Stimulated activated CD8-positive, alpha-beta memory T cell treated with anti-CD3 and anti-CD28 coated beads, Interleukin-12 subunit alpha, Interleukin-12 subunit beta, amount 100 ng/mL, for 24 hours (primary cell): ENCODE measurements around the gene RAB6B.

ENCODE experiments used
- DNase-seq: peaks from one replicate; pipeline ENCODE4 v3.0.0-alpha.2; 2020; ENCODE audit errors: extremely low read depth

The RAB6B gene

DNA sequence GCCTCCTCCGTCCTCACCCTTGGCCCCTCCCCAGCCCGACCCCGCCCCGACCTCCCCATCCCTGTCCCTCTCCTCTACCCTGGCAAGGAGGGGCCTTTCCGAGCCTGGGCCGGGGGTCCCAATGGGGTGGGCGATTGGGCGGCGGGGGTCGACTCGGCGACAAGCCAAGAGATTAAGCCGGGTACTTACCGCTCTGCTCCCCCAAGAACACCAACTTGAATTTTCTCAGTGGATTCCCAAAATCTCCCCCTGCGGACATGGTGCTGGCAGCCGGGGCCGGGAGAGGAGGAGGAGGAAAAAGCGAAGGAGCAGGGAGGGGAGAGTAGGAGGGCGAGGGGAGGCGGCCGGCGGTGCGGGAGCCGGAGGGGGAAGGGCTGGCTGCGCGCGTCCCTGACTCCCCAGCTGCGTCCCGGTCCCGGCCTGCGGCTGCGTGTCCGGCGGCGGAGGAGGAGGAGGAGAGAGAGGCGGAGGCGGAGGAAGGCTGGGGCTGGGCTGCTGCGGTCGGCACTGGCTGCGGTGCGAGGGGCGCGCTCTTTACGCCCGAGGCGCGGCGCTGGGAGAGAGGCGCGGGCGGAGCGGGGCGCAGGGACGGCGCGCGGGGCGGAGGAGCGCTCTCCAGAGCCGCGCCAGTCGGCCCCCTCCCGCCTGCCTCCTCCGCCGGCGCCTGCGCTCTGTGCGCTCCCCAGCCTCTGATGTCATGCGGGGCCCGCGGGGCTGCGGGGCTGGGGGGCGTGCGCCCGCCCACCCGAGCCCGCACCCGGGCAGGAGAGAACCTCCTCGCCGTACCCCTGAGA, at the start of gene RAB6B:
Gene RAB6B, minus strand, starts transcription at position 675 of the 794 bp plus-strand sequence. Its CDS starts 416 bp downstream, at position 259.
- DNase-seq, result no peak

DNA sequence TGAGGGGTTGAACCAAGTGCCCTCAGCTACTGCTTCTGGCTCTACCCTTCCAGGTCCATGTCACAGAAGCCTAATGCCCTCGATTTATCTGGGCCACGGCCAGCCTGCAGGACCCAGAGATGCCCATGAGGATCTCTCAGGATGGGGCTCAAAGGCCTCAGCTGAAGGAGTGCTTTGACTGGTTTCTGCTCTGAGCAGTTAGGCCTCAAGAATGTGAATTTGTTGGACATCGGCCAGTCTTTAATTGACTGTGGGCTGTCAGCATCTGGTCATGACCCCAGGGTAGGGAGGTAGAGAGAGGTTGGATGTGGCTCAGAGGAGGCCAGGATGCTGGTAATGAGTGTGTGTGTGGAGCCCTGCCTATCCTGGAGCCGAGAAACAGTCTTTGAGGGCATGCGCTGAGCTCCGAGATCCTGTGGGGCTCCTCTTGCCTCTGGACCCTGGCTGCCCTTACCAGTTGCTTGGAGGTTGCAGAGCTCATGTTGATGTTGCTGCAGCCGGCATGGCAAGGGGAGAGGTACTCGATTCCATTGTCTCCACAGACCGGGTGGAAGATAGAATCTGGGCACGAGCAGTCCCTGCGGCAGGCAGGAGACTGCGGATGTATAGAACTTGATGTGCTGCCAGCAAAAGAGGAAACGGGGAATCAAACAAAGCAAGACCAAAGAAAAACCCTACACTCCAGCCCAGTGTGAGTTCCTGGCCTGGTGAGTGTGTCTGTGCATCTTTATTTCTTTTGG, 49.1 kb upstream of the RAB6B start:
- DNase-seq, result no peak

DNA sequence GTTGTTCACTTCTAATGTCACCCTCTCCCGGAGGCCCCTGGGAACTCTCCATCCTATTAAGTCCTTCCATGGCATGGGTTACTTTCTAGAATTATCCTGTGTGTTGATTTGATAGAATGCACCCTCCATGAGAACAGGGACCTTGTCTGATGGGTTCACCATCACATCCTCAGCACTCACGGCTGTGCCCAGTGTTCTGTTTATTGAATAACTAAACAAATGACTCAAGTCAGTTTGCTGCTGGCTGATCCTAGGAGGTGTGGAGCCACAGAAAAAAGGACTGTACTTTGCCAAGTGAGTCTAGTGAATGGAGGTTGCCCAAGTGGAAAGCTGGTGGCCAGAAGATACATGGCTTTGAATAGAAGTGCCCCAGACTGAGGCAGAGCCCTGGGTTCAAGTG, 48.5 kb upstream of the RAB6B start:
- no peak for DNase-seq

DNA sequence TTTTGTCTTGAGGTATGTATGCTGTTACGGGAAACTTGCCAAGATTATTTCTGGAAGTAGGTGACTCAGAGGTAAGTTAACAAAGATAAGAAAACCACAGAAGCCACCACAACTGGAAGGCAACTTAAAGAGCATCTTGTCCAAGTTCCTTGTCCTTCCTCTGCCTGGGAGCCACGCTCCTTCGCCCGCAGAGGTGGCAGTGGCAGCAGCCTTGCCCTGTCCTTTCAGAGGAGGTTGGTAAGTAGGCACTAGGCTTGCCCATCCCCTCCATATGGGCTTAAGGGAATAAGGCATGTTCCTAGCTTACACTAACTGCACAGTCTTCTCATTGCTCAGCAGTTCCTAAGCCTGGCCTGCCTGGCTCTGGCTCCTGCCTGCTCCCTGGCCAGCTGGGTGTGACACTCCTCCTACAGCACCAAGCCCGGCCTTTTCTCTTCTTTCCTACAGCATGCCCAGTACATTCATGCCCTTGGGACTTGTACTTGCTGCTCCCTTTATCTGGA, 48.0 kb upstream of the RAB6B start:
- DNase-seq, result no peak

DNA sequence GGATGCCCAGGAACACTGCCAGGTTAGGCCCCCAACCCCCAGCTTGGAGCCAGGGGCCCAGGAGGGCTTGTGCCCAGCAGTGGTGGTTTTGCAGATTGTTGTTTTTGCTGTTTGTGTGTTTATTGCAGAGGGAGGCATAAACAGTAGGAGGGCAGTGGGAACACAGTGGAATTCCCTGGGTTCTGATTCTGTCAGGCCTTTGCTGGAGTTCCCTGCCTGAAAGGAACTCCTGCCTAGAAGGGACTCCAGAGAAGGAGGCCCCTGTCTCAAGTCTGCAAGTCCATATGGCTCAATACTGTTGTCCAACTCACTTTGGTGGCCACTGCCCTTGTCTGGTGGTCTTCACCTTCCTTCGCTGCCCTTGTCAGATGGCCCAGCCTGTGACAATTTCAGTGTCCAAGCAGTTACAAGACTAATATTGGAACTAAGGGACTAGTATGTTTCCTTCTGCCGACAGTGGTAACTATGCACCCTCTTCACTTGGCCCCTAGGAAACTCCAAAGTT, 47.4 kb upstream of the RAB6B start:
- DNase-seq, result no peak

DNA sequence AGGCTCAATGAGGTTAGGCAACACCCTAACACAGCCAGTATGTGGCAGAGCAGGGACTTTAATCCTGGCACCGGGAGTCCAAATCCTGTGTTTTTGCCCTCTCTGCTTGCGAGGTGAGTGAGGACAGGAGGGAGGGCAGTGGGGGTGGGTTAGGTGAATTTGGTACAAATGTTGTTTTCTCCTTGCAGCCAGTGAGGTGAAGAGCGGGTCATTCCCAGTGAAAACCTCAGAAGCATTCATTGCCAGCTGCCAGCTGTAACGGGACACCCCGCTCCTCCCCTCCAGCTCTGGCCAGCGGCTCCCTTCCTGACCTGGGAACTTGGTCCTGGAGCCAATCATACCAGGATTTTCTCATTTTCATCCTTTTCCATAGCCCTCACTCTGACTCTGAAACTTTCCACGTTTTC, 45.7 kb upstream of the RAB6B start:
- DNase-seq, result no peak

DNA sequence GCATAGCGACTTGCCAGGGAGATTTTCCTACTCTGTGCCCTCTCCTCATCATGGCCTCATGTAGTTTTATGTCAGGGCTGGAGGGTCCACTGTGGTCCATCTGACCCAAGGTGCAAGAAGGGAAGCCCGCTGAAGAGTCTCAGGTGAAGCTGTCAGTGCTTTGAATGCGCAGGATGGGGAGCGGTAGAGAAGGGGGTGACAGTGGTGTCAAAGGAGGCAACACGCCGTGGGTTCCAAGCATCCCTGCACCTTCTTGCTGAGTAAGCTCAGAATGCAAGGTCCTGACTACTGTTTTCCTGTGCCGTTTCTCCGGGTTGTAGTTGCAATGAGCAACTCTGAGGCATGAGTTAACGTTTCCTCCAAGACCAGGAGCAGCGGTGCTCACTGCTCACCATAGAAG, 44.9 kb upstream of the RAB6B start:
- DNase-seq, result no peak

DNA sequence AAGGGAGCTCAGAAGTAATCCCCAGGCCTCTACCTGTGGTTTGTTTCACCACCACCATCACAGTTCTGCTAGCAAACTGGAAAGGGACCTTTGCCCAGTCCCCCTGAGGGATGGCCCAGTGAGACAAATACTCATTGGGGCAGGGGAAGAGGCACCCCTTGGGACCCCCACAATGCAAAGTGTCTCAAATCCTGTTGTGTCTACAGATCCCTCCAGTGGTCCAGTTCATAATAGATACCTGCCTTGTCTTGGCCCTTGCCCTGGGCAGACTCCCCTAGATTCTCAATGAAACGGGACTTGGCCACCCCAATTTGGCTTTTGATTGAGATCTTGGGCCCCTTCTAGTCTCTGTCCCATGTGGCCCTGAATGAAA, 43.8 kb upstream of the RAB6B start:
- DNase-seq, result no peak

DNA sequence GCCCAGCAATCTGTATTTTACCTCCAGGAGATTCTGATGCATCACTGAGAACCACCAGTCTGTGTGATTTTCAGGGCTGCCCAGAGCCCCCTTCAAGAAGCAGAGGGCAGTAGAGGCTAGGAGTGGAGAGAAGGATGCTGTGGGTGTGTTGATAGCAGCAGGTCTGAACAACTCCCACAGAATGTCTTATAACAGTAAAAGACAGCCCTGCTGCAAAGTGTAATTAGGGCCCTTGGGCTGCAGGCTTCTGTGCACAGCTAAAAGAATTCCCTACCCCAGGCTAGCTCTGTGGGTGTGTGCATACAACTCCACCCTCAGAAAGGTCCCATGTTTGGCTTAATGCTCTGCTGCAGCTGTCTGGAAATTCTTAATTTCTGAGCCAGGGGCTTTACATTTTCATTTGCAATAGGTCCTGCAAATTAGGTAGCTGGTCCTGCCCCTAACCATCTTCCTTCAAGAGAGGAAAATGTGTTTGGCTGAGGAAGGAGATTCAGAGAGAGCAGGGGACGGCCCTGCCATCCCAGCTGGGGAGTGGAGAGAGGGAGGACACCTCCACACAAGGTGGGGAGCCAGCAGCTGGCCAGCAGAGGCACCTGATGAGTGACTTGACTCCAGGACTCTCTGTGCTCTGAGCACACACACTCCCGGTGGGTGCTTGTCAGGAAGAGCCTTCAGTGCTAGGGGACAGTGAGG, 43.2 kb upstream of the RAB6B start:
- DNase-seq, result no peak

DNA sequence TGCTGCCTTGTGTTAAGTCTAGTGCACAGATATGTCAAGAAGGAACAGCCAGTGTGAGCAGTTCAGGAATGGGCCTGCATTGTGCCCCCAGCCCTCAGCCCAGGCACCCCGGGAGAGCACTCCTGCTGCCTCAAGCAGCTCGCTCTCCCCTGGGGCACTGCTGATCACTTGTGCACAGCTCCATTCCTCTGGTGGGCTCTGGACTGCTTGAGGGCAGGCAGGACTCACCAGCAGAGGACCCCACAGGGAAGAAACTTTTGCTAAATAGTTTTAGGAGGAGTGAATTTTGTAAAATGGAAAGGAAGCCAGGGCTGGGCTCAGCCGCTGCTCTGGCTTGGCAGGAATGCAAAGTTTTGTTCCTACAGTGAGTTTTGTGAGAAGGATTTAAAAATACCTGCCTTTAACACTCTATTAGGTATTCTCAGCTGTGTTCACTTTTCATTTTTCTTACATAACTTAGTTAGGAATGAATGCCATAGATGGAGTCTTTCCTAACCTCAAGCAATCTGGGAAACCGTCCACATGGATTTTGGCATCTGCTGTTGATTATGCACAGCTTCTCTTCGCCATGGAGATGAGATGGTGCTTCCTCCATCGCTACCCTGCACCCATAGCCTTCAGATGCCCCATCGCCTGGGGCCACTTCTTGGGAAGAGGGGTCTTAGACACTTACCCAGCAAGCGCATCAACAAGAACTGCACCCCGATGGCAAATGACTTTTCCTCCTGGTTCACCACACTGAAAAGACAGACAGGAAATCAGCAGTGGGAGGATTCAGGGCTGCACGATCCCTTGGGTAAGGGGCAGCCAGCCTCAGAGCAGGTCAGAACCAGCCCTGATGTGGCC, 42.3 kb upstream of the RAB6B start:
- DNase-seq, result no peak

DNA sequence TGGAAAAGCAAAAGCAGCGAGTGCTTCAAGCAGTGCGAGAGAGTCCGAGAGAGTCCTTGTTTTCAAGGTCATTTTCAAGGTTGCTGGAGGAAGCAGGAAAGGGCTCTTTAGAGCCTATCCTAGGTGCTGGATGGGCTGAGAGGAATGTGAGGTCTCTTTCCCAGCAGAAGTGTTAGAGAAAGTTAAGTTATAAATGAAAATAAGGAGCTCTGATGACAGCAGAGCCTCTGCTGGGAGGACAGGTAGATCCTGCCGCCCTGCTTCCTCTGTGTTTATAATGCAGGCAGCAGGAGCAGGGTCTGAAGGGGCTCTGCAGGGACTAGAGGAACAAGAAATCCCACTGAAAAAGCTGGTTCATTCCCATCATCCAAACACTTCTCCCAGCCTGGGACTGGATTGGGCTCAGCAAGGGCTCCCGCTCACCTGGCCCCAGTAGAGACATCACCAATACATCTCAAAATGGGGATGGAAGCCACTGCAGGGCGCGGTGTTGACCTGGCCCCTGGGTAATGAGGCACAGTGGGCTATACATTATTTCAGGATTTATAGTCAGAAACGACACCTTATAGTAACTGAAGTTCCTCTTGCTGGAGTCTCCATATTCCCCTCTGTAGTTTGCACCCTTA, 41.5 kb upstream of the RAB6B start:
- no peak for DNase-seq

DNA sequence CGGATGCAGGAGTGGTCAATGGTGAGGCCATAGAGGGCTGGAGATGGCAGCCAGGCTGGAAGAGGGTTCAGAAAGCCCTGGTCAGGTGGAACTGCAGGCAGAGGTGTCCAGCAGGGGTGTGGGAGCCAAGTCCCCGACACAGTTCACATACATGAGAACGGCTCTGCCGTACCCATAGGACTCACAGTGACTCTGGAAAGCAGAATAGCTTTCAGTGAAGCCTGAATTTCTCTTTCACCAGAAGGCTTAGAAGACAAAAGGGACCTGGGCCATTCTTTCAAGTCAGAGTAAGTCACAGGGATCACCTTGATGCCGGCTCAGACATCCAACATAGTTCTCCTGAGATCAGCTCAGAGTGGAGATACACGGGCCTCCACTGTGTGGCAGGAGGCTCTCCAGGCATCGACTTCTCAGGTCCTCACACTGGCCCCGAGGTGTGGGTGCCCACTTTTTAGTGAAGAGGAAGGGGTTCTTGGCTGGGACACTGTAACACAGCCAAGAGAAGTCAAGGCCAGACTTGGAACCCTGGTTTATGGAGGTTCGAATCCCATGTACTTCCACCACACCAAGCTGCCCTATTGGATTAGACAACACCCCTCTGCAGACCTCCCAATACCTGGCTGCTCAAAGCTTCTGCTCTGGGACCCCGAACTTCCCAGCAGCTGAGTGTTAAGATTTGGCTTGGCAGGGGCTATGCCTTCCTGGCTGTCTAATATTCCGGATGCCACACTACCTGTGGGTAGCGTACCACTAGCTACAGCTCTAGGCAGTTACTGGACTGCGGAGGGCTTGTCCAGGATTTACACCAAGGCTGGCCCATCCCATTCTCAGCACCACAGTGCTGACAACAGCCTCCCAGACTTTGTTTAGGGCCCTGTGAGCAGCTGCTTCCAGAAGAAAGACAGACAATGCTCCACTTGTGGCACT, 40.4 kb upstream of the RAB6B start:
- DNase-seq, result no peak

DNA sequence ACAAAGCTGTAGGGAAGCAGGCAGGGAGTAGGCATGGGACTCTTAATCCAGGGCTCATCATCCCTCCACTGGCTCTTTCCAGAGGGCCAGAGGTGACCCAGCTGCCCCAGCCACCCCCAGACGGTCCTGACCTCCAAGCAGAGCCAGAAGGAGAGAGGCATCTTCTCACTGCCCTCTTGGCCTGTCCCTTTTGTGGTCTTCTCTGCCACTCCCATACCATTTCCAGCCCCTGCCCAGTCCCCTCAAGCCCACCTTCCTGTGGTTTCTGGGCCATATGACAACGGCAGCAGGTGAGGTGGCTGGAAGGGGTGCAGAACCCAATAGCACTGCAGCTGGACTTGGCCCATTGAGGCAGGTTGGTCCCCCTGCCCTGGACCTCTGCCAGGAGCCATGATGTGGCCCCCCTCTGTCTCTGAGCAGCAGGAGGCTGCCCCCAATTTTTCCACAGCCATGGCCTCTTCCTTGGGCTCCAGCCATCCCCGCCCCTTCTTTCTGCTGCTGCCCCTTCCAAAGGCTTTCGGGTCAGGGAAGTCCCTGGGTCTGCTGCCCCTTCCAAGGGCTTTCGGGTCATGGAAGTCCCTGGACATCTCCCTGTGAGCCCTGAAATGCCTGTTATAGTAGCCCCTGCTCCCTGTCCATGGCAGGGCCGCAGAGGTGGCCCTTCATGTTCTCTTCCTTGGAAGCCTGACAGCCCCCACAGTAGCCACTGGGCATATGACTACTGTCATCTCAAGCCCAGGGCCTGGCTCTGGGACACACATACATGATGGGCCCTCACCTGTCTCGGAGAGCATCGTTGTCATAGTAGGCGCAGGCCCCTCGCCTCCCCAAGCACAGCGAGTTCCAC, 39.5 kb upstream of the RAB6B start:
- DNase-seq, result no peak

DNA sequence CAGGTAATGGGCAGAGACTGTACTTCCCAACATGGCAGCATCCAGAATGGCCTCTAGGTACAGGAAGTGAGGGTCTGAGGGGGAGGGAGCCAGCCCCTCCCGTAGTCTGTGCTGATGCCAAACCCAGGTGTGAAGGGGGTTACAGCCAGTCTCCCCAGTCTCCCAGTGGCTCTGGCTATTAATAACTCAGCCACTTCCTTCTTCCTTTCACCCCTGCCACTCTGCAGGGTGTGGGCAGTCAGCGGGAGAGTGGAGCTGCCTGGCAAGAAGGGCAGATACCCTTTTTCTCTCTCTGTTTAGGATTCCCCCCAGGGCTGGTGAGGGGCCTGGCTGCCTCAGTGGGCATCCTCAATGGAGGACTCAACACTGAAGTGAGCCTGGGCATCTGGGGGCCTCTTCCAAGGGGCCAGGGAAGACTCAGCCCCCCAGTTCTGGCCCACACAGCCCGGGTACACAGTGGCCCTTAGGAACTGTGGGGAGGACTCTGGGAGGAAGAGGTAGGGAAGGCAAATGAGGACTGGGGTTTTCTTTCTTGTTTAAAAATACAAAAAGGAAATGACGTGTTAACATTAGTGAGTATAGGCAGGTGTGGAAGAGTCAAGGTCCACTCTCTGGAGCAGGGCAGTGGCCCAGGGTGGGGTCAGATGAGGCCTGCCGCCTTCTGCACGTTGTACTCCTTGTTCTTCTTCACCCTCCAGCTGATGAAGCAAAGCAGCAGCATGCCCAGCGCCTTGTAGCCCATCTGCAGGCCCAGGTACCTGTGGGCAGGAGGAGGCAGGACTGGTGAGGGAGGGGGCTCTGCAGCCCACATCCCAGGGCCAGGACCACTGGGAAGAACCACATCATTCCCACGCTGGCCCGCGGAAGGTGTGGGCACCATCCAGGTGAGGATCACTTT, 38.6 kb upstream of the RAB6B start:
- no peak for DNase-seq

DNA sequence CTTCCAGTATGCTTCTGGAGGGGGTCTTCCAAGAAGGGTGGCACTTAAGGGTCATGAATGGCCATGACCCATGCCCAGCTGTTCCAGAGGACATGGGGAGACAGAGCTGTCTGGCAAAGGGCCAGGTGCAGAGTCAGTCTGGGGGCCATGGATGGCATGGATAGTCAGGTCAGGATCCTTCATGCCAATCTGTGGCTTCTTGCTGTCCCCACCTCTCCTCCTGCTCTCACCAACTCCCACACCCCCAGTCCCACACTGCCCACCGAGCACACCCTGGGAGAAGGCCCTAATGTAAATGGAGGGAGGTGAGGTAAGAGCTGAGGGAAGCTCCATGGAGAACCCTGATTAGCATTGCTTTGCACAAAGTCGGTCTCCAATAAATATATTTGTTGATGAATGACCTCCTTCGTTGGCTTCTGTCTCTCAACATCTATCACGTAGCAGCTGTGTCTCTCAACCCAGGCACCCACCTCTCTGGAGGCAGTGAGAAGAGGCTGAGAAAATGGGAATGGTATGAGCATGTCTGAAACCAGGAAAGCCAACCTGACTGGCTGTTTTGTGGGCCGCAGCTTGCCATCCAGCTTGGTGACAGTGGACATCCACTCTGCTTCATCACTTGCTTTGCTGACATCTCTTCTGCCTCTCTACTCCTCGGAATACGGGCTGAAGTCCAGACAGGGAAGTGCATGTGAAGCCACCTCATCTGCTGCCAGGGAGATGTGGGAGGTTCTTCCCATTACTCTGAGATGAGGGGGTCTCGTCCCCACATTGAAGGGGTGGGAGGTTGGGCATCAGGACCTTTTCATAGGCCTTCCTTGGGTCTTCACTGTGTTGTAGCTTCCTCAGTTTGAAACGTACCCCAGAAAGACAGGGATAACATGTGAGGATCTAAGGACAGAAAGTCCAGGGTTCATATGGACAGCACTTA, 37.7 kb upstream of the RAB6B start:
- DNase-seq, result no peak

DNA sequence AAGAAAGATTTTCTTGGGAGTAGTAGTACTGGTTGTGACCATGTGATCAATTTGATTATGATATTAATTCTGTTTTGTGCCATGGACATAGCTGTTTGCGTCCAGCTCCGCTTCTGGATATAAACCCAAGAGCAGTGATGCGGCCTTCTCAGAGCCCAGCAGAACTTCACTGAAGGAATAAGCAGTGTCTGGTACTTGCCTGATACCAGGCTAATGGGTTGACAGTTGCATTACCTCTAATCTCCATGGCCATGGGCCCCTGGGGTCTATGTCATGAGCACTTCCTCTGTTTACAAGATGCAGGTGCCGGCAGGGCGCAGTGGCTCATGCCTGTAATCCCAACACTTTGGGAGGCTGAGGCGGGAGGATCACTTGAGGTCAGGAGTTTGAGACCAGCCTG, 36.3 kb upstream of the RAB6B start:
- no peak for DNase-seq

DNA sequence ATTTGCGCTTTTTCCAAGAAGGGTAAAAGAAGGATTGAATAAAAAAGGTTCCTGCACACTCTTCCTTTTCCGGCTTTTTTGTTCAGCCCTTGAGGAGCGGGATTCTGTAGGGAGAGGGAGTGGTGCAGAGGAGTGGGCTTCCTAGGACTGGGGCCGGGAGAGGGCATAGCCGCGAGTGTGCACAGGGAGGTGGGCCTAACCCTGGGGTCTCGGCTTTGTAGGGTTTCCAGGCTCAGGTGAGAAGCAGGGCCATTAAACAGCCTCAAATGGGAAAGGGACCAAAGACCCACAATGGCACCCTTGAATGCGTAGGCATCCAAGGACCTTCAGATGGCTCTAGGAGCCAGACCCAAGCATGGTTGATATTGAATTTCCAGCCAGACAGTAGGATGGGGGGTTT, 35.4 kb upstream of the RAB6B start:
- DNase-seq, result no peak
